Neural cell (in vitro differentiated cells): ENCODE data around the gene NECTIN1.

Source experiments
- CTCF ChIP-seq: fragments of 450-650 bp; IDR thresholded peaks from 2 replicates; pipeline ENCODE4 v1.5.1; 2014; ENCODE audit warnings: antibody characterized with exemption, mild to moderate bottlenecking, moderate library complexity; ENCODE audit not compliant: poor library complexity, severe bottlenecking
- EP300 ChIP-seq: fragments of 450-650 bp; conservative IDR thresholded peaks from 2 replicates; pipeline ENCODE4 v1.6.1; 2014; ENCODE audit warnings: antibody characterized with exemption, mild to moderate bottlenecking, moderate library complexity; ENCODE audit not compliant: poor library complexity, severe bottlenecking
- EZH2 ChIP-seq: fragments of 200-600, 300-800 bp; shearing (Covaris generic), sonication (generic); IDR thresholded peaks from 2 replicates; pipeline ENCODE4 v1.6.1; 2014; ENCODE audit warnings: antibody characterized with exemption, low read length, borderline replicate concordance, mild to moderate bottlenecking; ENCODE audit not compliant: insufficient read depth, poor library complexity, severe bottlenecking
- POLR2AphosphoS5 ChIP-seq: IDR thresholded peaks from 2 replicates; pipeline ENCODE4 v1.6.1; 2012

GRCh38 chr11:119705362-119705761 lies 23.6 kb downstream of the NECTIN1 start:
- TF ChIP-seq CTCF (no peak), EP300 (no peak), EZH2 (no peak), POLR2AphosphoS5 (no peak)
